ENCODE measurements around the gene PRRT3. TPM values are rescaled to one million over a fixed set of nuclear protein-coding genes. Genes with fewer than 3 reads are reported as not detected.

The PRRT3 gene
- total RNA-seq, 1 donor from 2014 or later, result 8.2 TPM

DNA sequence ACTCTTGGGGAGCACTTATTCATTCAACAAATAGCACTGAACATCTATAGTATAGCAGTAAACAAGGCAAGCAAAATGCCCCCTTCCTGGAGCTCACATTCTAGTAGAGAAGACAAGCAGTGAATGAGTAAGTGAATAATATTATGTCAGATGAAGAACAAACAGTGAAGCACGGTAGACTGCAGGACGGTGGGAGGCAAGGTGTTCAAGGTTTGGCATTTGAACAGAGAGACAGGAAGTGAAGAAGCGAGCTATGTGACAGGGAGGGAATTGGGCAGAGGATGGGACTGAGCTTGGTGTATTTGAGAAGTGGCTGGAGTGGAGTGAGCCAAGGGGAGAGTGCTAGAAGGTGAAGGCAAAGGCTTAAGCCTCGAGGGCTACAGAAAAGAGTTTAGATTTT, 17.2 kb downstream of the PRRT3 start:
- Mint-ChIP-seq H3K27ac (peak overlapping the region; percentile 99), H3K4me1 (ENCODE audit: unreplicated experiment) (peaks cover 19% of the 10 kb centered on the region), H3K36me3 (peaks cover 22% of the 10 kb centered on the region), H3K4me3 (peak overlapping the region; percentile 98), H3K27me3 (no peaks in the 10 kb centered on the region), H3K9me3 (no peaks in the 10 kb centered on the region)
- TF ChIP-seq, protein P1, sequence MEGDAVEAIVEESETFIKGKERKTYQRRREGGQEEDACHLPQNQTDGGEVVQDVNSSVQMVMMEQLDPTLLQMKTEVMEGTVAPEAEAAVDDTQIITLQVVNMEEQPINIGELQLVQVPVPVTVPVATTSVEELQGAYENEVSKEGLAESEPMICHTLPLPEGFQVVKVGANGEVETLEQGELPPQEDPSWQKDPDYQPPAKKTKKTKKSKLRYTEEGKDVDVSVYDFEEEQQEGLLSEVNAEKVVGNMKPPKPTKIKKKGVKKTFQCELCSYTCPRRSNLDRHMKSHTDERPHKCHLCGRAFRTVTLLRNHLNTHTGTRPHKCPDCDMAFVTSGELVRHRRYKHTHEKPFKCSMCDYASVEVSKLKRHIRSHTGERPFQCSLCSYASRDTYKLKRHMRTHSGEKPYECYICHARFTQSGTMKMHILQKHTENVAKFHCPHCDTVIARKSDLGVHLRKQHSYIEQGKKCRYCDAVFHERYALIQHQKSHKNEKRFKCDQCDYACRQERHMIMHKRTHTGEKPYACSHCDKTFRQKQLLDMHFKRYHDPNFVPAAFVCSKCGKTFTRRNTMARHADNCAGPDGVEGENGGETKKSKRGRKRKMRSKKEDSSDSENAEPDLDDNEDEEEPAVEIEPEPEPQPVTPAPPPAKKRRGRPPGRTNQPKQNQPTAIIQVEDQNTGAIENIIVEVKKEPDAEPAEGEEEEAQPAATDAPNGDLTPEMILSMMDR (conservative IDR thresholded peaks at IDR 0.05), result no peak
- DNase-seq (ENCODE audit: extremely low spot score, unreplicated experiment), result no peak

DNA sequence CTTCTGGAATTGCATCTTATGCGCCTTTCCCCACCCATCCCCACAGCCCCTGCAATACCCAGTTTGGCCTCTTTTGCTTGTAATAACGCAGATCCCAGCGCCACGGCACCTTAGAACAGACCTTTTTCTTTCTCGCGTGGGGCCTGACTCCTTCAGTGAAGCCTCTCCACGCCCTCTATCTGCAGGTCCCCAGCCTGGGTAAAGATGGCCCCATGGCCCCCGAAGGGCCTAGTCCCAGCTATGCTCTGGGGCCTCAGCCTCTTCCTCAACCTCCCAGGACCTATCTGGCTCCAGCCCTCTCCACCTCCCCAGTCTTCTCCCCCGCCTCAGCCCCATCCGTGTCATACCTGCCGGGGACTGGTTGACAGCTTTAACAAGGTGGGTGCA, 18.0 kb downstream of the PRRT3 start:
- Mint-ChIP-seq H3K9me3 (no peaks in the 10 kb centered on the region), H3K27me3 (no peaks in the 10 kb centered on the region), H3K36me3 (peaks cover 22% of the 10 kb centered on the region), H3K4me3 (peak overlapping the region; percentile 98), H3K27ac (peak overlapping the region; percentile 99), H3K4me1 (ENCODE audit: unreplicated experiment) (peaks cover 19% of the 10 kb centered on the region)
- TF ChIP-seq, protein P1 (conservative IDR thresholded peaks at IDR 0.05), result peak; percentile 55
- no peak for DNase-seq (ENCODE audit: extremely low spot score, unreplicated experiment)

DNA sequence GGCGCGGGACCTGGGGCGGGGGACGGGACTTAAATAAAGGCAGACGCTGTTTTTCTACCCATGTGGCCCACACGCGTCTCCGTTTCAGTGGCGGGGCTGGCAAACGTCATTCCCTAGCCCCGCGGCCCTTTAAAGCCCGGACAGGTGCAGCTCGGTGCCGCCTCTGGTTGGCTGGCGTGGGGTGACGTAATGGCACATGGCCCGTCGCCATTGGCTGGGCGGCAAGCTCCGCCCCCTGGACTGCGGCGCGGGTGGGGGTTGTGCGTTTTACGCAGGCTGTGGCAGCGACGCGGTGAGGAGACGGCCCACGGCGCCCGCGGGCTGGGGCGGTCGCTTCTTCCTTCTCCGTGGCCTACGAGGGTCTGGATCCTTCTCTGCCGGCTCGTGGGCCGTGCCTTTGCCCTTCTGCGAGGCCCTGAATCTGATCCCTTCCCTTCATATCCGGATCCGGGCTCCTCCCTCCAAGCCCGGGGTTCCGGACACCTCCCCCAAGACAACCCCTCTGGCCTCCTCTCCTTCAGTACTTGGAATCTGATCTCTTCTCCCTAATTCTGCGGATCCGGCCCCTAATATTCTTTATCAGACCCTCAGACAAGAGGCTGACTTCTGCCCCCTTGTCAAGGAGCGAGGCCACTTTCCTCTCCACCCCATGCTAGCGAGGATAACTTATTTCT, 18.5 kb downstream of the PRRT3 start, which contains the start of gene CRELD1:
Gene CRELD1, plus strand, starts transcription at position 274 of the 674 bp plus-strand sequence. CDS start 605 bp downstream, outside the sequence.
- Mint-ChIP-seq H3K36me3 (peaks cover 22% of the 10 kb centered on the region), H3K4me3 (peak within 1 kb of the TSS; percentile 98), H3K27ac (peak within 1 kb of the TSS; percentile 99), H3K4me1 (ENCODE audit: unreplicated experiment) (peaks cover 19% of the 10 kb centered on the region), H3K27me3 (no peaks in the 10 kb centered on the region), H3K9me3 (no peaks in the 10 kb centered on the region)
- TF ChIP-seq, protein P1 (conservative IDR thresholded peaks at IDR 0.05), result no peak
- DNase-seq (ENCODE audit: extremely low spot score, unreplicated experiment), result peak; percentile 95

DNA sequence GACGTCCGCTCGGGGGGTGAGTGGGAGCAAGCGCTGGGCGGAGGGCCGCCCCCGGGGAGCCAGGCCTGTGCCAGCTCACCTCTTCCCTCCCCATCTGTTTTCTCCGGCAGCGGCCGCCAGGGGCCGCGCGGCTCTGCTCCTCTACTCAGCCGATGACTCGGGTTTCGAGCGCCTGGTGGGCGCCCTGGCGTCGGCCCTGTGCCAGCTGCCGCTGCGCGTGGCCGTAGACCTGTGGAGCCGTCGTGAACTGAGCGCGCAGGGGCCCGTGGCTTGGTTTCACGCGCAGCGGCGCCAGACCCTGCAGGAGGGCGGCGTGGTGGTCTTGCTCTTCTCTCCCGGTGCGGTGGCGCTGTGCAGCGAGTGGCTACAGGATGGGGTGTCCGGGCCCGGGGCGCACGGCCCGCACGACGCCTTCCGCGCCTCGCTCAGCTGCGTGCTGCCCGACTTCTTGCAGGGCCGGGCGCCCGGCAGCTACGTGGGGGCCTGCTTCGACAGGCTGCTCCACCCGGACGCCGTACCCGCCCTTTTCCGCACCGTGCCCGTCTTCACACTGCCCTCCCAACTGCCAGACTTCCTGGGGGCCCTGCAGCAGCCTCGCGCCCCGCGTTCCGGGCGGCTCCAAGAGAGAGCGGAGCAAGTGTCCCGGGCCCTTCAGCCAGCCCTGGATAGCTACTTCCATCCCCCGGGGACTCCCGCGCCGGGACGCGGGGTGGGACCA, 19.2 kb downstream of the PRRT3 start:
- DNase-seq (ENCODE audit: extremely low spot score, unreplicated experiment), result peak; percentile 84
- Mint-ChIP-seq H3K27ac (peak overlapping the region; percentile 99), H3K9me3 (no peaks in the 10 kb centered on the region), H3K27me3 (no peaks in the 10 kb centered on the region), H3K36me3 (peaks cover 22% of the 10 kb centered on the region), H3K4me1 (ENCODE audit: unreplicated experiment) (peaks cover 19% of the 10 kb centered on the region), H3K4me3 (peak overlapping the region; percentile 98)
- TF ChIP-seq, protein P1 (conservative IDR thresholded peaks at IDR 0.05), result peak; percentile 78

DNA sequence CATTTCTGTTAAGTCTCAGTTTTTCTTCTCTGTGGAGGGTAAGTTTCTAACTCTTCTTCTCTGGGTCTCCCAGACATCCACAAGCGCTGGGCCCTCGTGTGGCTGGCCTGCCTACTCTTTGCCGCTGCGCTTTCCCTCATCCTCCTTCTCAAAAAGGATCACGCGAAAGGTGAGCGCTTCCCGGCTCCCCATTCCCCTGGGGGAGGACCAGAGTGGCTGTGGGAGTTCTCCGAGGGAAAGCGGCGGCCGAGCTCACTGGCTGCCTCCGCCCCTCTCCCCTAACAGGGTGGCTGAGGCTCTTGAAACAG, 19.7 kb downstream of the PRRT3 start:
- no peaks in the 10 kb centered on the region for H3K9me3 Mint-ChIP-seq
- peak overlapping the region; percentile 98 for H3K4me3 Mint-ChIP-seq
- H3K36me3 Mint-ChIP-seq, result peaks cover 22% of the 10 kb centered on the region
- no peak for DNase-seq (ENCODE audit: extremely low spot score, unreplicated experiment)
- peaks cover 19% of the 10 kb centered on the region for H3K4me1 Mint-ChIP-seq (ENCODE audit: unreplicated experiment)
- H3K27me3 Mint-ChIP-seq, result no peaks in the 10 kb centered on the region
- peak overlapping the region; percentile 99 for H3K27ac Mint-ChIP-seq
- TF ChIP-seq, protein P1 (conservative IDR thresholded peaks at IDR 0.05), result no peak
